Epithelial cell of proximal tubule (primary cell): ENCODE results near the gene WASF3. TPM values are rescaled to one million over a fixed set of nuclear protein-coding genes. Genes with fewer than 3 reads are reported as not detected.

Experiments used
- DNase-seq: peaks from one replicate; pipeline ENCODE4 v3.0.0-alpha.2; 2011; ENCODE audit warnings: low read depth
- H3K4me3 ChIP-seq: 2 replicates; pipeline ENCODE4 v1.5.1; 2011; ENCODE audit warnings: low read depth, mild to moderate bottlenecking, low read length
- CTCF ChIP-seq: conservative IDR thresholded peaks from 2 replicates; pipeline ENCODE4 v1.5.1; 2012; ENCODE audit warnings: low read depth, mild to moderate bottlenecking, low read length
- total RNA-seq: library from RNA; depleted of rRNA; stranded (reverse); fragments of >200 nt; gene quantifications from 2 replicates; pipeline ENCODE4 v1.2.3, GENCODE V29; 2015

The WASF3 gene
- total RNA-seq, 1 donor from 2014 or later: 3.8 TPM

GRCh38 chr13:26584713-26585112 is 27.2 kb downstream of the WASF3 start:
- no peak for DNase-seq
- no peak for TF ChIP-seq CTCF
- no peak overlapping the region for H3K4me3 ChIP-seq

- no peak overlapping the region for H3K4me3 ChIP-seq
- TF ChIP-seq CTCF: no peak
- DNase-seq: no peak
Observed at GRCh38 chr13:26585136-26585535, 27.7 kb downstream of the WASF3 start.

GRCh38 chr13:26587251-26587650 is 29.8 kb downstream of the WASF3 start:
- DNase-seq: no peak
- no peak for TF ChIP-seq CTCF
- no peak overlapping the region for H3K4me3 ChIP-seq

GRCh38 chr13:26589226-26589625 is 31.7 kb downstream of the WASF3 start:
- DNase-seq: no peak
- TF ChIP-seq CTCF: no peak

GRCh38 chr13:26589754-26590153 is 32.3 kb downstream of the WASF3 start:
- no peak for TF ChIP-seq CTCF
- H3K4me3 ChIP-seq: peak overlapping the region; percentile 4
- DNase-seq: no peak

More at GRCh38 chr13:26589226-26589625, 31.7 kb downstream of the WASF3 start:
- no peak overlapping the region for H3K4me3 ChIP-seq

- DNase-seq: no peak
- no peak overlapping the region for H3K4me3 ChIP-seq
- no peak for TF ChIP-seq CTCF
Observed at GRCh38 chr13:26590379-26590778, 32.9 kb downstream of the WASF3 start.

- H3K4me3 ChIP-seq: no peak overlapping the region
- no peak for TF ChIP-seq CTCF
- no peak for DNase-seq
Observed at GRCh38 chr13:26590951-26591350, 33.5 kb downstream of the WASF3 start.
